SHP77 (cell line): ENCODE data around the gene TREML4.
"Not testable (repeated sequence)": the region's sequence is repeated elsewhere in the genome, so short reads cannot be mapped to it uniquely, and the experiment has no call there.

Experiments used
- DNase-seq, 2 experiments: peaks; one replicate each; lab custom pipeline; 2025; lab: John Stamatoyannopoulos, UW

TREML4 gene

GRCh38 chr6:41228096-41228495, at the start of gene TREML4:
Gene TREML4, plus strand, starts transcription at chr6:41228349. Its CDS starts 79 bp downstream, at chr6:41228428.
- DNase-seq: no peak

GRCh38 chr6:41179163-41179562, 49.0 kb upstream of the TREML4 start:
- DNase-seq: no peak

GRCh38 chr6:41181566-41181965, 46.6 kb upstream of the TREML4 start:
- no peak for DNase-seq

- DNase-seq: peak; percentile 44 to 47
These were observed 45.8 kb upstream of the TREML4 start for GRCh38 chr6:41182069-41183034.

DNA sequence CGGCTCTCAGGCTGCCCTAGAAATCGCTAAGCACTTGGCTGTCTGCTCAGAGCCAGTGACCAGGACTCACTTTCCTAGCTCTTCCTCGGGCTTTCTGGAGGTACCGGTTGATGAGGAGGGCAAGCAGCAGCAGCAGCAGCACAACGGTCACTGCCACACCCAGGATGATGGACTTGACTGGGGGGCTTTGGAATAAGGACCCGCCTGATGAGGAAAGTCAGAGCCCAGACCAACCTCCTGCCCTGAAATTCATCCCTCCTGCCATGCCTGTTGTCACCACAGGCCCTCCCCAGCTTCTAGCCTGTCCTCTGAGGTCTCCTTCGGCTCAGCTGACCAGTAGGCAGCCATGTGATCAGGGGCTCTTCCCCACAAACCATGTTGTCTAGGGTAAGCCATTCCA, 43.4 kb upstream of the TREML4 start:
- DNase-seq: no peak

DNA sequence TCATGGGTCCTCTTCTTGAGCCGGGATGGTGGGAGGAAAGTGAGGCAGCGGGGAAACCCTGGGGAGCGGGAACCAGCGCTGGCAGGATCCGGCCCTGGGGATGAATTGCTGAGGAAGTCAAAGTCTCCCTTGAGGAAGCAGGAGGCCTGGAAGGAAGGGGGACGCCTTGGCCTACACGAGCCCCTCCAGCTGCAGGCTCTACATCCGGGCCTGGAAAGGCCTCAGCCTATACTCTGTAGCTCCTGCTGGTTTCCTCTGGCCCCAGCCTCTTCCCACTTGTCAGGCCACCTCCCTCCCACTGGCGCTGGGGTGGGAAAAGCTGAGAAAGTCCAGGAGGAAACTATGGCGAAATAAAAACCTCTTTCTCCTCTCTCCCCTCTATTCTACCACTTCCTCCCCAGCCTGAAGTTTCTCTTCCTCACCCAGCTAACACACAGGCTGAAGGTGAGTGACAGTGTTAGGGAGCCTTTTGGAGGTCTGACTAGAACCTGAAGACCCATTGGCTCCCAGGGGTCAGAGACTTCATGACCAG, 42.1 kb upstream of the TREML4 start:
- no peak for DNase-seq

DNA sequence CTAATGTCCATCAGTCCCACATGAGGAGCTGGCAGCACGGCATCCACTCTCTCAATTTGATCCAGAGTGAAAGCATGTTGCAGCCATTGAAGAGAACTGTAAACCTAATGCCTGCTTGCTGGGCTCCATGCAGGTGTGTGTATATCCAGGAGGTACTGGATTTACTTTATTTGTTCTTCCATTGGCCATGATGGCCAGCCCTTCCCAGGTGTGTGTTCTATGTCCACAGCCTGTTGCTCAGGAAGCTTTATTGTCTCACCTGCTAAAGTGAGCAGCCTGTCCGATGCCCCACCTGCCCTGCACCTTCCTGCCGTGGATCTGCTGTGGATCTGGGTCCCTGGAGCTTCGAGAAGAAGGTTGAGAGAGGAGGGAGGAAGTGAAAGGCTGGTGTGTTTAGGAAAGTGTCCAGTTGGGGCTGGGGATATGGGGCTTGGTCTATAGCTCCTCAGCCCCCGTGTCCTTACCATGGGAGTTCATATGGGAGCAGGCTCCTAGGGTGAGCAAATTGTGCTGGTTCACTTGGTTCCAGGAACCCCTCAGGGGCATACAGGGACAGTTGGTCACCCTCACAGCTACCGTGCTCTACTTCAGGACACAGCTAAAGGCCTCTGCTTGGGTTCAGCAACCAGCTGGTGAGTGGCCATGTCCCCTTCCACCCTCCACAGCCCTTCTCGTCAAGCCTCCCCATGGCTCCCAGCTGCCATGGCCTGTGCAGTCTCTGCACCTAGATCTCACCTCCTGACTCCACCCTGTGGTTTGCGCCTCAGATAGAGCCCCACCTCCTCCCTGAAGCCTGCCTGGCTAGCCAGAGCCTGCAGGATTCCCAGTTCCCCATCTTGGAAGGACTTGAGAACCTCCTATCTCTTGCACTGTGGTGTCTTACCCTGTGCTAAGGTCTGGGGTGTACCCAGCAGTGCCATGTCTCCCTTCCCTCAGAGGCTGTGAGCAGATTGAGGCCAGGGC, 39.9 kb upstream of the TREML4 start:
- DNase-seq: no peak

DNA sequence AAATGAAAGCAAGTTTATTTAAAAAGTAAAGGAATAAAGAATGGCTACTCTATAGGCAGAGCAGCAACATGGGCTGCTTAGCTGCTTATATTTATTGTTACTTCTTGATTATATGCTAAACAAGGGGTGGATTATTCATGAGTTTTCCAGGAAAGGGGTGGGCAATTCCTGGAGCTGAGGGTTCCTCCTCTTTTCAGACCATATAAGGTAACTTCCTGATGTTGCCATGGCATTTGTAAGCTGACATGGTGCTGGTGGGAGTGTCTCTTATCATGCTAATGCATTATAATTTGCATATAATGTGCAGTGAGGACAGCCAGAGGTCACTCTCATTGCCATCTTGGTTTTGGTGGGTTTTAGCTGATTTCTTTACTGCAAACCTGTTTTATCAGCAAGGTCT, 39.1 kb upstream of the TREML4 start:
- DNase-seq: not testable (repeated sequence)

- DNase-seq: no peak
These were observed 38.2 kb upstream of the TREML4 start for GRCh38 chr6:41189967-41190366.

DNA sequence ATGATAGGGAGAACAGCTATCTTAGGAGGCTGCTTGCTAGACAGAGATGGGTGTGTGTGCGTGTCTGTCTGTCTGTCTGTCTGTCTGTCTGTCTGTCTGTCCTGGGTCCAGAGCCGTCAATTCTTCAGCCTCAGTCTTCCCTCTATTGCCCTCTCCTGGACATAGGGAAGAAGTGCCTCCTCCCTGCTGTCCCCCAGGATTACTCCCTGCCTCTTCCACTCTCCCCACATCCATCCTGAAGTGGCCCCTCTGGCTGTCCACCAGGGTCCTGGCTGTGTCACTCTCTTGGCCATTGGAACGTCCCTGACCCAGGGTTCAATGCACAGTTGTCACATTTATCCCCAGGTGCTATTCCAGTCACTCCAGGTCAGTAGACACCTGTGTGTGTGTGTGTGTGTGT, 37.4 kb upstream of the TREML4 start:
- no peak for DNase-seq

DNA sequence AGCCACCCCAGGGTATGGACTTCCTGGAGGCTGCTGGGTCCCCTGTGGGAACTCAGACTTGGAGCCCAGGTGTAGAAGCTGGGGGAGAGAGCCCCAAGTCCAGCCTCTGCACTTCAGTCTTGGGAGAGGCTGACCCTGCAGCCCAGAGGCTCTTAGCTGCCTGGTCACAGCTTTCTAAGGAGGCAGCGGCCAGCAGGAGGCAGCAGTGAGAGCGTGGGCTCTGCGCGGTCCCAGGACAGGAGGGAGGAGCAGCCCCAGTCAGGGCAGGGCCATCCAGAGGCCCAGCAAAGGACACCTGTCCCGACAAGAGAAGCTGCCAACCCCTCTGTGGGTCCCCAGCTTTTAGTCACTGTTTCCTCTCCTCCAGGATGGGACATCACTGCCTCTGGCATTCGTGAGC, 36.6 kb upstream of the TREML4 start:
- no peak for DNase-seq

- DNase-seq: no peak
These were observed 34.9 kb upstream of the TREML4 start for GRCh38 chr6:41193171-41193734.

DNA sequence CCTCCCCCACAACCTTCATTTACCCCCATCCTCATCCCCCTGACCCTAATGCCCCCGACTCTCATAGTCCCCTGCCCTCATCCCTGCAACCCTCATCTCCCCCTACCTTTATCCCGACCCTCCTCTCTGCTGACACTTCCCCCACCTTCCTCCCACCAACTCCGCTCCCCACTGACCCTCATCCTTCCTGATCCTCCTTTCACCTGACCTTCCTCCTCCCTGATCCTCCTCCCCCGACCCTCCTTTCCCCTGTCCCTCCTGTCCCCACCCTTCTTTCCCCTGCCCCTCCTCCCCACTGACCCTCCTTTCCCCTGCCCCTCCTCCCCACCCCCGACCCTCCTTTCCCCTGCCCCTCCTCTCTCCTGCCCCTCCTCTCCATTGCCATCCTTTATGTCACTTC, 34.3 kb upstream of the TREML4 start:
- DNase-seq: no peak

- DNase-seq: no peak
These were observed 33.8 kb upstream of the TREML4 start for GRCh38 chr6:41194386-41194785.

DNA sequence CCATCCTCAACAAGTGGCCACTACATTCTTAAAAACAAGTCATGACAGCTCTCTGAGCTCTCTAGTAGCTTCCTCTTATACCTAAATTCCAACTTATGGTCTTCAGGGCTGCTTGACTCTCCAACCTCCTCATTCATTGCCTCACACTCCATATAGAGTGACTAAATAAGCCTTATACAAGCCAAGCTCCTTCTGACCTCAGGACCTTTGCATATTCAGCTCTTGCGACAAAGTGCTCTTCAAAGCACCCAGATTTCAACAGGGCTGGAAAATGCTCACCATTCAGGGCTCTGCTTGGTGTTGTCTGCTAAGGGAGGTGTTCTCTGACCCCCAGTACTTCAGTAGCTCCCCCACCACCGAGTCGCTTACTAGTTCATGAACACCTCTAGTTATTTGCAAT, 30.9 kb upstream of the TREML4 start:
- no peak for DNase-seq

DNA sequence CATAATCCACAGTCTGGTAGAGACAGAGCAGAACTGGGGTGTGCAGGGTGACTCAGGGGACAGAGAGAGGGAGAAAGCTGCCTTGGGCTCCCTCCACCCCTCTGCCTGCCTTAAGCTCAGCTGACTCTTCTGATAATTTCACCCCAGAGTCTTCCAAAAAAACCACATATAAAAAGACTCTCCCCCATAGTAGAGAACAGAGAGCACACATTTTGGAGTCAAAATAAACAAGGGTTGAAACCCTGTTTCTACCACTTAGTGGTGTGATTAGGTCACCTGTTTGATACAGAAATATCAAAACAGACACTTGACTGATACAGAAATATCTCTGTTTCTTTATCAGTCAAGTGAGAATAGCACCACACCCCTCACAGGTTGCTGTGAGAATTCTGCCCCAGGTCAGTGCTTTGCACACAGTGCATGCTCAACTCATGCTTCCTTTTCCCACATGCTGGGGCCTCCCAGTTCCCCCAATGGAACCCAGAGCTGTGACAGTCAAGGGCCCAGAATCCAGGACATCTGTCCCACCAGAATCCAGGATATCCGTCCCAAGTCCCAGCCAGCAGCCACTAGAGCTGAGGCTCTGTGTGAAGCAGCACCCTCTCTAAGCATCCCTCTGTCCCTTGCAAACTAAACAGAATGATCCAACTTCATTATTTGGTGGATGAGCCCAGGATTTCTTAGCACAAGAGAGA, 28.4 kb upstream of the TREML4 start:
- DNase-seq: no peak

DNA sequence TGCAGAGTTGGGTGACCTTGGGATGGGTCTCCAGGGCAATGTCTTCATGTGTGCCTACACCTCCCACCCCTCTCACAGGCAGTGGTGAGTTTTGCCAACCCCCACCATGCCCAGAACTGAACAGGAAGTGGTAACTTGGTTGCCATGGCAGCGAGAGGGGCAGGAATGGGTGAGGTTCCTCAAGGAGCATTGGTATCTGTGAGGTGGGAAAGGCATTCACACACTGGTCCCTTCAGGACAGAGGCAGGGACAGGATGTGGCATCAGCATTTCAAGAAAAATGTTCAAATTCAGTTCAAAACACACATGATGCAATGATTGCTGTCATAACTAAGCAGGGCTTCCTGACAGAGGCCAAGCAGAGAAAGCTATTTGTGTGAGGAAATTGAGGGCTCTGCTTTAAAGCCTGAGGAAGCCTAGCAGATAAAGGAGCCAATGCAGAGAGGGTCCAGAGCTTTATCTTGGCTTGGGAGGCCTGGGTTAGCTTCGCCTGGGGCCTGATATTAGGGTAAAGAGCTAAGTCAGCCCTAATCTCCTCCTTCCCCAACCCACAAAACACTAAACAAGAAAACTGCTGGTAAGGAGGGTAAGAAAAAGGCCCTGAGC, 27.8 kb upstream of the TREML4 start:
- no peak for DNase-seq

- no peak for DNase-seq
These were observed 27.0 kb upstream of the TREML4 start, which contains the start of gene TREML2 for GRCh38 chr6:41200901-41201763. Gene TREML2, minus strand, starts transcription at chr6:41201149. Its CDS starts 141 bp downstream, at chr6:41201008.

GRCh38 chr6:41201764-41202173, 26.4 kb upstream of the TREML4 start:
- DNase-seq: no peak

GRCh38 chr6:41204156-41204555, 24.0 kb upstream of the TREML4 start:
- DNase-seq: no peak
